GM23248 (cell line): ENCODE results near the gene SPEN. TPM values are rescaled to one million over a fixed set of nuclear protein-coding genes. Genes with fewer than 3 reads are reported as not detected.

Source experiments
- DNase-seq: peaks from one replicate; pipeline ENCODE4 v3.0.0-alpha.2; 2015
- H2AFZ ChIP-seq: fragments of 200-600 bp; sonication (generic); 2 replicates; pipeline ENCODE4 v1.6.1; 2016; ENCODE audit warnings: antibody characterized with exemption
- H3F3A ChIP-seq: fragments of 200-600 bp; sonication (generic); 2 replicates; pipeline ENCODE4 v1.6.1; 2016; ENCODE audit warnings: mild to moderate bottlenecking, antibody characterized with exemption, mixed run types; ENCODE audit not compliant: insufficient read depth
- H3K27ac ChIP-seq: fragments of 200-600 bp; sonication (generic); 2 replicates; pipeline ENCODE4 v1.5.1; 2016; ENCODE audit warnings: mild to moderate bottlenecking
- H3K27me3 ChIP-seq: fragments of 200-600 bp; sonication (generic); replicated peaks from 2 replicates; pipeline ENCODE4 v1.6.1; 2016; ENCODE audit warnings: mild to moderate bottlenecking; ENCODE audit not compliant: insufficient read depth
- H3K36me3 ChIP-seq: fragments of 200-600 bp; sonication (generic); 2 replicates; pipeline ENCODE4 v1.6.1; 2016; ENCODE audit warnings: low read depth, mild to moderate bottlenecking
- H3K4me1 ChIP-seq: fragments of 200-600 bp; sonication (generic); 2 replicates; pipeline ENCODE4 v1.6.1; 2016; ENCODE audit warnings: mild to moderate bottlenecking; ENCODE audit not compliant: insufficient read depth
- H3K4me2 ChIP-seq: fragments of 200-600 bp; sonication (generic); one replicate; pipeline ENCODE4 v1.6.1; 2016; ENCODE audit warnings: mild to moderate bottlenecking; ENCODE audit not compliant: unreplicated experiment
- H3K4me3 ChIP-seq: fragments of 200-600 bp; sonication (generic); 2 replicates; pipeline ENCODE4 v1.5.1; 2016; ENCODE audit warnings: mild to moderate bottlenecking
- H3K79me2 ChIP-seq: fragments of 200-600 bp; sonication (generic); 2 replicates; pipeline ENCODE4 v1.6.1; 2016; ENCODE audit warnings: mild to moderate bottlenecking; ENCODE audit not compliant: insufficient read depth
- H3K9ac ChIP-seq: fragments of 200-600 bp; sonication (generic); 2 replicates; pipeline ENCODE4 v1.6.1; 2016; ENCODE audit warnings: mild to moderate bottlenecking
- H3K9me2 ChIP-seq: fragments of 200-600 bp; sonication (generic); 2 replicates; pipeline ENCODE4 v1.6.1; 2016; ENCODE audit warnings: mixed run types, mild to moderate bottlenecking, moderate library complexity; ENCODE audit not compliant: insufficient read depth
- H3K9me3 ChIP-seq: fragments of 200-600 bp; sonication (generic); one replicate; pipeline ENCODE4 v1.6.1; 2017; ENCODE audit warnings: low read depth
- H4K20me1 ChIP-seq: fragments of 200-600 bp; sonication (generic); 2 replicates; pipeline ENCODE4 v1.6.0; 2016; ENCODE audit not compliant: insufficient read depth
- EZH2 ChIP-seq: fragments of 200-600 bp; sonication (generic); IDR thresholded peaks from 2 replicates; pipeline ENCODE4 v1.6.1; 2018; ENCODE audit warnings: antibody characterized with exemption, mild to moderate bottlenecking; ENCODE audit not compliant: insufficient read depth, poor library complexity, severe bottlenecking
- EZH2phosphoT487 ChIP-seq: fragments of 200-600 bp; sonication (generic); IDR thresholded peaks from 2 replicates; pipeline ENCODE4 v1.6.1; 2018; ENCODE audit warnings: antibody characterized with exemption, moderate library complexity, mild to moderate bottlenecking, low read depth; ENCODE audit not compliant: insufficient read depth
- WGBS, 2 experiments: methylation state at CpG; one replicate each; pipeline ENCODE4 v1.1.6; 2015 to 2017; ENCODE audit warnings: low lambda C conversion rate in 2 of 2, low coverage in 1 of 2; ENCODE audit errors: missing lambda C conversion rate in 2 of 2; 5-methylcytosine and 5-hydroxymethylcytosine counted together
- in situ Hi-C: fragments of 300-500 bp; cut with MboI; formaldehyde crosslinking; loops from 2 replicates; pipeline ENCODE4 v1.15.0; 2020
- polyA plus RNA-seq: library from polyadenylated mRNA; unstranded; fragments of >200 nt; fragmentation: Nextera tagmentation; extraction: Ambion mirVana; gene quantifications from 2 replicates; pipeline ENCODE4 v1.2.1, GENCODE V29; 2016
- total RNA-seq: library from RNA; depleted of rRNA; stranded (reverse); fragments of >200 nt; shearing (Covaris generic); gene quantifications from 2 replicates; pipeline ENCODE4 v1.2.3, GENCODE V29; 2014

SPEN gene
- total and polyA plus RNA-seq, 2 experiments from 2014 or later, result 16.5 to 17.2 TPM

GRCh38 chr1:15961492-15961891 lies 114.0 kb downstream of the SPEN start:
- no peaks in the 10 kb centered on the region for H3K27me3 ChIP-seq
- TF ChIP-seq EZH2phosphoT487 (no peak), EZH2 (no peak)
- in situ Hi-C loops, result no loop called here
- peaks cover 85% of the 10 kb centered on the region for H3K79me2 ChIP-seq
- H3K9me2 ChIP-seq, result no peaks in the 10 kb centered on the region
- H3K4me3 ChIP-seq, result no peak overlapping the region
- no peak overlapping the region for H3K27ac ChIP-seq
- no peak overlapping the region for H2AFZ ChIP-seq
- no peaks in the 10 kb centered on the region for H3K36me3 ChIP-seq
- no peaks in the 10 kb centered on the region; the same call in 1 of the 2 replicates for H4K20me1 ChIP-seq
- 90 to 97% methylated on average over 11 of the region's 11 CpGs for WGBS, 2 experiments
- DNase-seq, result no peak
- H3K9me3 ChIP-seq, result no peaks in the 10 kb centered on the region
- H3K4me2 ChIP-seq, result no peak overlapping the region
- H3K9ac ChIP-seq, result no peak overlapping the region
- H3K4me1 ChIP-seq, result peaks cover 43% of the 10 kb centered on the region
- H3F3A ChIP-seq, result peaks cover 37% of the 10 kb centered on the region

DNA sequence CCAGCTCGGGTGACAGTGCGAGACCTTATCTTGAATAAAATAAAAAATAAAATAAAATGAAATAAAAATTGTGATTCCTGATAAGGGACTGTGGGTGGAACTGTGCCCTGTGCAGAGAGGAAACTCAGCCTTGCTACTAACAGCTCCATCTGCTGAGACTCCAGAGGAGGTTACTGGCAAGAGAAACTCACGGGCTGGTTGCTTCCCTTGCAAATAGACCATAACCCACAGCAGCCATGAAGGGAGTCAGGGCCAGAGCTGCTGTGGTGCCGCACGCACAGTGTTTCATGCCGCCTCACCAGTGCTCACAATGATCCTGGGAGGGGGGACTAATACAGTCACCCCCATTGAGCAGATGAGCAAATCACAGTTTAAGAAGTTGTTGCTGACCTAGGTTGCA lies 114.7 kb downstream of the SPEN start:
- Histone ChIP-seq H3K27me3 (no peaks in the 10 kb centered on the region), H2AFZ (no peak overlapping the region), H3K9me3 (no peaks in the 10 kb centered on the region), H3K36me3 (no peaks in the 10 kb centered on the region), H3F3A (peaks cover 40% of the 10 kb centered on the region), H3K27ac (no peak overlapping the region), H3K4me3 (no peak overlapping the region), H3K9ac (no peak overlapping the region), H4K20me1 (no peaks in the 10 kb centered on the region; the same call in 1 of the 2 replicates), H3K9me2 (no peaks in the 10 kb centered on the region), H3K4me2 (no peak overlapping the region), H3K79me2 (peaks cover 83% of the 10 kb centered on the region), H3K4me1 (peaks cover 45% of the 10 kb centered on the region)
- no peak for DNase-seq
- TF ChIP-seq EZH2phosphoT487 (no peak), EZH2 (no peak)
- in situ Hi-C loops, result no loop called here
- WGBS, 2 experiments, result 95 to 96% methylated on average over 6 of the region's 6 CpGs

DNA sequence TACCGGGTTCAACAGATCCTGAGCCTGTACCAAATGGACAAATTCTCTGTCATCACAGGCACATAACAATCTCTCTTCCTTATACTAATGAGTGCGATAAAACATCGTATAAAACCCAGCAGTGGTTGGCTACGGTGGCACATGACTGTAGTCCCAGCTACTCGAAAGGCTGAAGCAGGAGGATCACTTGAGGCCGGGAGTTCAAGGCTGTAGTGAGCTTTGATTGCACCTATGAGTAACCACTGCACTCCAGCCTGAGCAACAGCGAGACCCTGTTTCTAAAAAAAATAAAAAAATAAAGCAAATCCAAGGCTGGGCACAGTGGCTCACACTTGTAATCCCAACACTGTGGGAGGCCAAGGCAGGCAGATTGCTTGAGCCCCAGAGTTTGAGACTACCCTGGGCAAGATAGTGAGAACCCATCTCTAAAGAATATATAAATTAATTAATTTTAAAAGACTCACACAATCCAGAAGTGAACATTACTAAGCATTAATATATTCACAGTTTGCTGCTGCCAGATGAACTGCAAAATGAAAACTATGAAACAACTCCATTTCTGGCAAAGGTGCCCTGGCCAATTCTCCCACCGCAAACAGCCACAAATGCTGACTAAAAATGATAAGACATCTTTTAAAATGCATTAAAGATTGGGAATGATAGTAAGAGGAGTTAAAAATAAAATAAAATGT lies 115.3 kb downstream of the SPEN start:
- TF ChIP-seq EZH2phosphoT487 (no peak), EZH2 (no peak)
- no peak overlapping the region; the same call in 1 of the 2 replicates for H3K9ac ChIP-seq
- H3K4me3 ChIP-seq, result no peak overlapping the region
- H3K4me2 ChIP-seq, result peak overlapping the region; percentile 72
- 87 to 88% methylated on average over 8 of the region's 8 CpGs for WGBS, 2 experiments
- no peaks in the 10 kb centered on the region for H3K36me3 ChIP-seq
- no peaks in the 10 kb centered on the region for H3K27me3 ChIP-seq
- H2AFZ ChIP-seq, result no peak overlapping the region
- H3K9me3 ChIP-seq, result no peaks in the 10 kb centered on the region
- H3K79me2 ChIP-seq, result peaks cover 83% of the 10 kb centered on the region
- H3K4me1 ChIP-seq, result peaks cover 45% of the 10 kb centered on the region
- no peaks in the 10 kb centered on the region for H3K9me2 ChIP-seq
- no peak for DNase-seq
- peak overlapping the region; percentile 90 for H3K27ac ChIP-seq
- H3F3A ChIP-seq, result peaks cover 46% of the 10 kb centered on the region
- in situ Hi-C loops, result no loop called here
- no peaks in the 10 kb centered on the region; the same call in 1 of the 2 replicates for H4K20me1 ChIP-seq

DNA sequence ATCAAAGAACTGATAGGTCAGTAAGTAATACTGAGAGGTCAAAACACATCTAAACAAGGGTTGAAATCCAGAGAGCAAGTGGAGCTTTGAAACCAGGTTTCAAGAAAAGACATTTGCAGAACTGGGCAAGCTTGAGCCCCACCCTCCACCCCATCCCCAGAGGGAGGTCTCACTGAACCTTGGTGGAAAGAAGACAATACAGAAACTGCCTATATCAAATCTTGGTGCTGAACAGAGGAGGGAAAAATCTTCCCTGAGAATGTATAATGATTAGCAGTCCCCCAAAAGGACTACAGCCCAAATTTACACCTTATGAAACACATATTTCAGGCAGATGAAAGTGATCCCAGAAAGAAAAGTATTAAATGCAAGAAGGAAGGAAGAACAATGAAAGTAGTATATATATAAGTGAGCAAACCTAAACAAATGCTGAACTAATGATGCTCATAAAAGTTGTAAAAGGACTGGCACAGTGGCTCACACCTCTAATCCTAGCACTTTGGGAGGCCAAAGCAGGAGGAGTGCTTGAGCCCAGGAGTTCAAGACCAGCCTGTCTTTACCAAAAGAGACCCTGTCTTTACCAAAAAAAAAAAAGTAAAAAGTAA lies 116.0 kb downstream of the SPEN start:
- H3K79me2 ChIP-seq, result peaks cover 83% of the 10 kb centered on the region
- H3K4me1 ChIP-seq, result peaks cover 45% of the 10 kb centered on the region
- no peaks in the 10 kb centered on the region; the same call in 1 of the 2 replicates for H4K20me1 ChIP-seq
- no peaks in the 10 kb centered on the region for H3K27me3 ChIP-seq
- in situ Hi-C loops, result no loop called here
- H3K36me3 ChIP-seq, result no peaks in the 10 kb centered on the region
- H3K9me3 ChIP-seq, result no peaks in the 10 kb centered on the region
- H3K27ac ChIP-seq, result peak overlapping the region; percentile 90
- DNase-seq, result no peak
- H3K9me2 ChIP-seq, result no peaks in the 10 kb centered on the region
- H3K4me3 ChIP-seq, result no peak overlapping the region
- peak overlapping the region; percentile 72 for H3K4me2 ChIP-seq
- H2AFZ ChIP-seq, result no peak overlapping the region
- peaks cover 53% of the 10 kb centered on the region for H3F3A ChIP-seq
- H3K9ac ChIP-seq, result peak overlapping the region; percentile 70
- TF ChIP-seq EZH2 (no peak), EZH2phosphoT487 (no peak)
